IMR-90 (cell line): ENCODE measurements around the gene CAPN5. TPM values are rescaled to one million over a fixed set of nuclear protein-coding genes. Genes with fewer than 3 reads are reported as not detected.

Experiments
- ATAC-seq: fragments of 200-7000 bp; cut with Tn5 transposase; 2 replicates; pipeline ENCODE4 v1.9.1; 2020; ENCODE audit warnings: low read depth, mild to moderate bottlenecking, moderate library complexity
- BruUV-seq: library from RNA; stranded (reverse); fragments of 400-500 nt; replicated peaks from 2 replicates; lab custom pipeline; 2021; lab: Mats Ljungman, UMichigan
- CTCF ChIA-PET: fragments of 300-600 bp; formaldehyde crosslinking; extraction: SDS; loops from one replicate; lab custom pipeline; 2021; ENCODE audit warnings: antibody characterized with exemption; lab: Yijun Ruan, JAX
- POLR2A ChIA-PET: fragments of 300-600 bp; sonication (Branson Sonifier 250); formaldehyde crosslinking; loops from one replicate; lab custom pipeline; 2022; ENCODE audit warnings: antibody characterized with exemption; ENCODE audit not compliant: unreplicated experiment; lab: Charles Lee
- DNase-seq: peaks from one replicate; pipeline ENCODE4 v3.0.0; 2013
- H2AFZ ChIP-seq: replicated peaks from 2 replicates; pipeline ENCODE3; 2013; ENCODE audit warnings: low read length, mild to moderate bottlenecking; ENCODE audit not compliant: poor library complexity
- H2AK5ac ChIP-seq: 2 replicates; pipeline ENCODE4 v1.6.1; 2013; ENCODE audit warnings: low read depth, low read length, inconsistent platforms
- H2AK9ac ChIP-seq: replicated peaks from 2 replicates; pipeline ENCODE3; 2013; ENCODE audit warnings: mild to moderate bottlenecking, low read depth, low read length, moderate library complexity; ENCODE audit not compliant: poor library complexity
- H2BK120ac ChIP-seq: 2 replicates; pipeline ENCODE4 v1.6.1; 2013; ENCODE audit warnings: low read depth, low read length, inconsistent platforms
- H2BK15ac ChIP-seq: 3 replicates; pipeline ENCODE4 v1.6.1; 2013; ENCODE audit warnings: low read depth, low read length, inconsistent platforms
- H2BK20ac ChIP-seq: 2 replicates; pipeline ENCODE4 v1.6.1; 2013; ENCODE audit warnings: low read depth, mild to moderate bottlenecking, inconsistent platforms, low read length, moderate library complexity
- H2BK5ac ChIP-seq: 2 replicates; pipeline ENCODE4 v1.6.1; 2013; ENCODE audit warnings: mild to moderate bottlenecking, low read depth, low read length, inconsistent platforms; ENCODE audit not compliant: poor library complexity, severe bottlenecking
- H3K14ac ChIP-seq: replicated peaks from 2 replicates; pipeline ENCODE4 v1.6.1; 2013; ENCODE audit warnings: low read depth, low read length, inconsistent platforms
- H3K18ac ChIP-seq: 2 replicates; pipeline ENCODE4 v1.6.1; 2013; ENCODE audit warnings: low read depth, low read length, control low read depth
- H3K23ac ChIP-seq: 2 replicates; pipeline ENCODE4 v1.6.1; 2013; ENCODE audit warnings: low read depth, low read length, inconsistent platforms
- H3K27ac ChIP-seq: 2 replicates; pipeline ENCODE4 v1.5.1; 2013; ENCODE audit warnings: mild to moderate bottlenecking, control low read depth, low read length; ENCODE audit not compliant: insufficient read depth
- H3K27me3 ChIP-seq: 2 replicates; pipeline ENCODE4 v1.6.1; 2013; ENCODE audit warnings: low read length; ENCODE audit not compliant: control insufficient read depth, insufficient read depth
- H3K36me3 ChIP-seq: 2 replicates; pipeline ENCODE4 v1.6.1; 2013; ENCODE audit warnings: low read length, mixed read lengths; ENCODE audit not compliant: control insufficient read depth, insufficient read depth
- H3K4ac ChIP-seq: 2 replicates; pipeline ENCODE4 v1.6.1; 2013; ENCODE audit warnings: low read depth, low read length, inconsistent platforms
- H3K4me1 ChIP-seq: 2 replicates; pipeline ENCODE4 v1.6.1; 2013; ENCODE audit warnings: low read length, mixed read lengths; ENCODE audit not compliant: control insufficient read depth, insufficient read depth
- H3K4me2 ChIP-seq: 2 replicates; pipeline ENCODE4 v1.6.1; 2013; ENCODE audit warnings: low read depth, mild to moderate bottlenecking, control low read depth, low read length, moderate library complexity
- H3K4me3 ChIP-seq: 2 replicates; pipeline ENCODE4 v1.5.1; 2013; ENCODE audit warnings: low read depth, mild to moderate bottlenecking, control low read depth, low read length, moderate library complexity; ENCODE audit not compliant: insufficient read depth
- H3K56ac ChIP-seq: 2 replicates; pipeline ENCODE4 v1.6.1; 2013; ENCODE audit warnings: low read length, inconsistent platforms; ENCODE audit not compliant: insufficient read depth; ENCODE audit errors: extremely low read depth
- H3K79me1 ChIP-seq, 2 experiments: 2 replicates each; pipeline ENCODE4 v1.6.1; 2013; ENCODE audit warnings: low read length in 2 of 2, inconsistent platforms in 1 of 2, low read depth in 1 of 2
- H3K9ac ChIP-seq: 2 replicates; pipeline ENCODE4 v1.6.1; 2013; ENCODE audit warnings: low read depth, low read length, control low read depth
- H3K9me1 ChIP-seq: 2 replicates; pipeline ENCODE4 v1.6.1; 2013; ENCODE audit warnings: low read length, inconsistent platforms; ENCODE audit not compliant: insufficient read depth
- H3K9me3 ChIP-seq: 2 replicates; pipeline ENCODE4 v1.6.1; 2013; ENCODE audit warnings: low read length; ENCODE audit not compliant: control insufficient read depth, insufficient read depth
- H4K20me1 ChIP-seq: 2 replicates; pipeline ENCODE4 v1.6.1; 2013; ENCODE audit warnings: low read length, inconsistent platforms; ENCODE audit not compliant: insufficient read depth
- H4K5ac ChIP-seq: 2 replicates; pipeline ENCODE4 v1.6.1; 2013; ENCODE audit warnings: mild to moderate bottlenecking, low read depth, low read length, control low read depth
- H4K8ac ChIP-seq, 2 experiments: 2 replicates each; pipeline ENCODE4 v1.6.1; 2013; ENCODE audit warnings: low read depth in 2 of 2, low read length in 2 of 2, control low read depth in 1 of 2, inconsistent platforms in 1 of 2
- H4K91ac ChIP-seq: 2 replicates; pipeline ENCODE4 v1.6.1; 2013; ENCODE audit warnings: low read depth, low read length, inconsistent platforms; ENCODE audit not compliant: insufficient read depth
- BHLHE40 ChIP-seq: fragments of 150-350 bp; IDR thresholded peaks from 2 replicates; pipeline ENCODE4 v1.6.1; 2016; ENCODE audit warnings: mild to moderate bottlenecking, low read depth, low read length
- CHD1 ChIP-seq: IDR thresholded peaks from 2 replicates; pipeline ENCODE4 v1.6.1; 2012; ENCODE audit warnings: low read depth, low read length, improper control_type of control experiment
- CTCF ChIP-seq: conservative IDR thresholded peaks from 2 replicates; pipeline ENCODE4 v1.5.1; 2012; ENCODE audit warnings: mild to moderate bottlenecking, low read depth, low read length, improper control_type of control experiment
- ELK1 ChIP-seq: fragments of 150-350 bp; IDR thresholded peaks from 2 replicates; pipeline ENCODE4 v1.6.1; 2016; ENCODE audit warnings: low read depth, mild to moderate bottlenecking, low read length, moderate library complexity, borderline replicate concordance
- MAFK ChIP-seq: IDR thresholded peaks from 2 replicates; pipeline ENCODE4 v1.6.1; 2012; ENCODE audit warnings: low read depth, low read length, improper control_type of control experiment
- MXI1 ChIP-seq: IDR thresholded peaks from 2 replicates; pipeline ENCODE4 v1.6.1; 2012; ENCODE audit warnings: low read depth, mild to moderate bottlenecking, low read length, moderate library complexity, borderline replicate concordance
- POLR2A ChIP-seq: IDR thresholded peaks from 2 replicates; pipeline ENCODE4 v1.6.1; 2012; ENCODE audit warnings: mild to moderate bottlenecking, low read depth, low read length
- RAD21 ChIP-seq: IDR thresholded peaks from 2 replicates; pipeline ENCODE4 v1.6.1; 2012; ENCODE audit warnings: low read length, improper control_type of control experiment
- RFX5 ChIP-seq: IDR thresholded peaks from 2 replicates; pipeline ENCODE4 v1.8.0; 2012; ENCODE audit warnings: low read depth, mild to moderate bottlenecking, low read length, moderate library complexity
- SMC3 ChIP-seq: fragments of 150-350 bp; IDR thresholded peaks from 2 replicates; pipeline ENCODE4 v1.6.1; 2016; ENCODE audit warnings: low read depth, mild to moderate bottlenecking, antibody characterized with exemption, low read length, moderate library complexity
- USF2 ChIP-seq: fragments of 150-350 bp; IDR thresholded peaks from 2 replicates; pipeline ENCODE4 v1.6.1; 2017; ENCODE audit warnings: mild to moderate bottlenecking, antibody characterized with exemption, low read length, low read depth
- WGBS, 2 experiments: methylation state at CpG; one replicate each; pipeline versions ENCODE4 v1.1.5 to v1.1.7; 2013; ENCODE audit warnings: missing lambda C conversion rate in 2 of 2; ENCODE audit not compliant: insufficient read length in 1 of 2; ENCODE audit errors: extremely low coverage in 2 of 2; 5-methylcytosine and 5-hydroxymethylcytosine counted together
- dilution Hi-C: fragments of 300-500 bp; cut with HindIII; formaldehyde crosslinking; loops from one replicate; pipeline ENCODE4 v1.14.3; 2018; ENCODE audit warnings: low sequenced_read_pairs; ENCODE audit not compliant: unreplicated experiment
- in situ Hi-C: fragments of 300-500 bp; cut with MboI; formaldehyde crosslinking; loops from 3 replicates; pipeline ENCODE4 v1.14.3; 2019; ENCODE audit warnings: low sequenced_read_pairs, inconsistent platforms, mixed read lengths
- intact Hi-C: fragments of 100-400 bp; cut with micrococcal nuclease; formaldehyde crosslinking; loops from 2 replicates; pipeline ENCODE4 v1.10.0; 2022
- polyA plus RNA-seq, 3 experiments: library from polyadenylated mRNA; depleted of rRNA; stranded (reverse); fragments of >200 nt; gene quantifications; 2 replicates each; pipeline ENCODE4 v1.2.3, GENCODE V29; 2012; ENCODE audit warnings: low replicate concordance in 1 of 3
- total RNA-seq: library from RNA; depleted of rRNA; stranded (reverse); fragments of >200 nt; gene quantifications from 2 replicates; pipeline ENCODE4 v1.2.3, GENCODE V29; 2012

CAPN5 gene
- total and polyA plus RNA-seq, 2 of the 4 experiments (the other 2 are of a cell fraction), result 8.1 to 24.0 TPM

- TF ChIP-seq MXI1 (0 out of 2 replicates have a peak, but pooled peaks have one; percentile 40), RAD21 (peak; percentile 44), SMC3 (peak; percentile 40), CTCF (peak; percentile 50), BHLHE40 (0 out of 2 replicates have a peak, but pooled peaks have one; percentile 9), RFX5 (no peak), CHD1 (no peak), ELK1 (no peak), USF2 (peak; percentile 12; the same call in 1 of the 2 replicates), MAFK (no peak), POLR2A (no peak)
- H3K56ac ChIP-seq, result no peak overlapping the region
- H2BK15ac ChIP-seq, result no peak overlapping the region
- no peaks in the 10 kb centered on the region for H3K79me1 ChIP-seq
- H4K20me1 ChIP-seq, result no peaks in the 10 kb centered on the region; the same call in none of the 2 replicates
- no peak overlapping the region for H4K8ac ChIP-seq
- no peaks in the 10 kb centered on the region for H3K9me3 ChIP-seq
- H3K36me3 ChIP-seq, result no peaks in the 10 kb centered on the region
- H3K27me3 ChIP-seq, result peaks cover 29% of the 10 kb centered on the region
- peak overlapping the region; percentile 35 for H3K4me3 ChIP-seq
- peak overlapping the region; percentile 93 for H2AFZ ChIP-seq
- CTCF ChIA-PET, result interaction anchor here (1.8 to 2.6 kb wide), 2 partner anchors 120 to 121 kb away, joined by 4 to 9 read pairs; no protein-coding TSS in a partner anchor
- POLR2A ChIA-PET, result no interaction called here
- no peak overlapping the region for H3K9ac ChIP-seq
- ATAC-seq (peak; percentile 66), DNase-seq (peak; percentile 33)
- WGBS, 2 experiments, result 12% methylated on average over 46 of the region's 109 CpGs; no CpG with 5 or more reads in 1 of the 2 experiments
- H4K91ac ChIP-seq, result no peak overlapping the region
- no peak overlapping the region for H4K5ac ChIP-seq
- H3K18ac ChIP-seq, result no peak overlapping the region
- dilution Hi-C loops (no loop called here), in situ Hi-C loops (loop anchor here (10.0 to 25.0 kb wide), 2 partner anchors 225 to 302 kb away; no protein-coding TSS in a partner anchor), intact Hi-C loops (loop anchor here (2.0 to 10.0 kb wide), 4 partner anchors 65 to 575 kb away; no protein-coding TSS in a partner anchor)
- no peak overlapping the region for H2AK5ac ChIP-seq
- no peak overlapping the region for H2BK5ac ChIP-seq
- H3K4me2 ChIP-seq, result peak overlapping the region; percentile 93
- no peak overlapping the region for H3K23ac ChIP-seq
- H2BK120ac ChIP-seq, result no peak overlapping the region
- H3K4me1 ChIP-seq, result peaks cover 3% of the 10 kb centered on the region; the same call in 1 of the 2 replicates
- H2AK9ac ChIP-seq, result peak overlapping the region; percentile 67
- no TSS peak for BruUV-seq
- H3K4ac ChIP-seq, result no peak overlapping the region
- no peak overlapping the region for H2BK20ac ChIP-seq
- peaks cover 2% of the 10 kb centered on the region; the same call in 1 of the 2 replicates for H3K9me1 ChIP-seq
- H3K27ac ChIP-seq, result no peak overlapping the region
- no peak overlapping the region; the same call in 1 of the 2 replicates for H3K14ac ChIP-seq
These were observed 27.0 kb upstream of the CAPN5 start for GRCh38 chr11:77039491-77040400.
